HUES6 (cell line): ENCODE data around the gene ACIN1.

ENCODE experiments used
- H3K27ac ChIP-seq: 2 replicates; pipeline ENCODE4 v1.7.0; 2013; ENCODE audit warnings: low read depth, mild to moderate bottlenecking, low read length, inconsistent platforms
- H3K27me3 ChIP-seq: 2 replicates; pipeline ENCODE4 v1.6.1; 2013; ENCODE audit warnings: low read length; ENCODE audit not compliant: control insufficient read depth, insufficient read depth
- H3K36me3 ChIP-seq: 2 replicates; pipeline ENCODE4 v1.6.1; 2013; ENCODE audit warnings: low read length; ENCODE audit not compliant: control insufficient read depth, insufficient read depth
- H3K4me1 ChIP-seq: 2 replicates; pipeline ENCODE4 v1.6.1; 2013; ENCODE audit warnings: low read length; ENCODE audit not compliant: control insufficient read depth, insufficient read depth
- H3K4me3 ChIP-seq: 2 replicates; pipeline ENCODE4 v1.5.1; 2013; ENCODE audit warnings: low read depth, low read length
- H3K9ac ChIP-seq: one replicate; pipeline ENCODE4 v1.6.1; 2013; ENCODE audit warnings: mild to moderate bottlenecking, low read length
- H3K9me3 ChIP-seq: 2 replicates; pipeline ENCODE4 v1.6.1; 2013; ENCODE audit warnings: low read depth, low read length; ENCODE audit not compliant: control insufficient read depth, insufficient read depth

ACIN1 gene

GRCh38 chr14:23066368-23066767, 28.6 kb downstream of the ACIN1 start:
- Histone ChIP-seq H3K36me3 (peaks cover 75% of the 10 kb centered on the region), H3K4me3 (no peak overlapping the region), H3K9me3 (no peaks in the 10 kb centered on the region), H3K27ac (no peak overlapping the region), H3K9ac (no peak overlapping the region), H3K27me3 (no peaks in the 10 kb centered on the region), H3K4me1 (peaks cover 25% of the 10 kb centered on the region; the same call in 1 of the 2 replicates)

- Histone ChIP-seq H3K4me1 (peaks cover 10% of the 10 kb centered on the region; the same call in 1 of the 2 replicates), H3K9ac (no peak overlapping the region), H3K27me3 (no peaks in the 10 kb centered on the region), H3K9me3 (no peaks in the 10 kb centered on the region), H3K36me3 (peaks cover 95% of the 10 kb centered on the region), H3K4me3 (no peak overlapping the region), H3K27ac (no peak overlapping the region)
Measured at GRCh38 chr14:23063601-23064000, 31.3 kb downstream of the ACIN1 start.

GRCh38 chr14:23062002-23062401, 32.9 kb downstream of the ACIN1 start:
- peaks cover 82% of the 10 kb centered on the region for H3K36me3 ChIP-seq
- no peak overlapping the region for H3K4me3 ChIP-seq
- H3K9me3 ChIP-seq, result no peaks in the 10 kb centered on the region
- H3K9ac ChIP-seq, result peak overlapping the region; percentile 17
- H3K4me1 ChIP-seq, result peaks cover 9% of the 10 kb centered on the region; the same call in 1 of the 2 replicates
- peak overlapping the region; percentile 65; the same call in 1 of the 2 replicates for H3K27ac ChIP-seq
- peaks cover under 1% of the 10 kb centered on the region; the same call in 1 of the 2 replicates for H3K27me3 ChIP-seq

GRCh38 chr14:23060536-23061260, 34.2 kb downstream of the ACIN1 start:
- no peaks in the 10 kb centered on the region for H3K9me3 ChIP-seq
- H3K4me1 ChIP-seq, result peaks cover 21% of the 10 kb centered on the region
- H3K27ac ChIP-seq, result no peak overlapping the region
- peaks cover 70% of the 10 kb centered on the region for H3K36me3 ChIP-seq
- no peak overlapping the region for H3K4me3 ChIP-seq
- H3K27me3 ChIP-seq, result peaks cover 4% of the 10 kb centered on the region; the same call in 1 of the 2 replicates
- H3K9ac ChIP-seq, result no peak overlapping the region

- Histone ChIP-seq H3K9ac (no peak overlapping the region), H3K36me3 (peaks cover 55% of the 10 kb centered on the region), H3K9me3 (no peaks in the 10 kb centered on the region), H3K27me3 (peaks cover 4% of the 10 kb centered on the region; the same call in 1 of the 2 replicates), H3K27ac (no peak overlapping the region), H3K4me1 (peaks cover 22% of the 10 kb centered on the region), H3K4me3 (no peak overlapping the region)
Measured at GRCh38 chr14:23058654-23059504, 36.1 kb downstream of the ACIN1 start.

- Histone ChIP-seq H3K4me3 (peak overlapping the region; percentile 72), H3K27me3 (peaks cover 4% of the 10 kb centered on the region; the same call in 1 of the 2 replicates)
Measured at GRCh38 chr14:23057757-23058653, 36.9 kb downstream of the ACIN1 start.

GRCh38 chr14:23056956-23057756, 37.8 kb downstream of the ACIN1 start, which contains the start of gene CDH24:
Gene CDH24, minus strand, starts transcription at chr14:23057520. Its CDS starts 1,787 bp downstream, at chr14:23055733.
- Histone ChIP-seq H3K27me3 (peaks cover 4% of the 10 kb centered on the region; the same call in 1 of the 2 replicates), H3K9ac (peak within 1 kb of the TSS; percentile 77), H3K4me1 (peaks cover 20% of the 10 kb centered on the region), H3K36me3 (peaks cover 44% of the 10 kb centered on the region), H3K27ac (peak within 1 kb of the TSS; percentile 64; the same call in 1 of the 2 replicates), H3K9me3 (no peaks in the 10 kb centered on the region), H3K4me3 (peak within 1 kb of the TSS; percentile 72)

More at GRCh38 chr14:23057757-23058653, 36.9 kb downstream of the ACIN1 start:
- Histone ChIP-seq H3K9me3 (no peaks in the 10 kb centered on the region), H3K27ac (peak overlapping the region; percentile 64; the same call in 1 of the 2 replicates), H3K36me3 (peaks cover 49% of the 10 kb centered on the region), H3K4me1 (peaks cover 22% of the 10 kb centered on the region), H3K9ac (peak overlapping the region; percentile 77)

- Histone ChIP-seq H3K27me3 (peaks cover 4% of the 10 kb centered on the region; the same call in 1 of the 2 replicates), H3K9me3 (no peaks in the 10 kb centered on the region), H3K9ac (peak overlapping the region; percentile 53), H3K27ac (no peak overlapping the region), H3K4me1 (peaks cover 19% of the 10 kb centered on the region), H3K4me3 (peak overlapping the region; percentile 72), H3K36me3 (peaks cover 42% of the 10 kb centered on the region)
Measured at GRCh38 chr14:23056145-23056955, 38.6 kb downstream of the ACIN1 start.

GRCh38 chr14:23055621-23056144, 39.3 kb downstream of the ACIN1 start:
- Histone ChIP-seq H3K27me3 (peaks cover 4% of the 10 kb centered on the region; the same call in 1 of the 2 replicates), H3K4me3 (peak overlapping the region; percentile 72; the same call in 1 of the 2 replicates), H3K27ac (no peak overlapping the region), H3K4me1 (peaks cover 19% of the 10 kb centered on the region), H3K9me3 (no peaks in the 10 kb centered on the region), H3K9ac (no peak overlapping the region), H3K36me3 (peaks cover 35% of the 10 kb centered on the region)
